OCI-LY3 (cell line): ENCODE data around the gene MATCAP1.

Experiments
- H2AFZ ChIP-seq: fragments of 200-600, 300-600 bp; shearing (Covaris generic); 2 replicates; pipeline ENCODE4 v1.6.0; 2014; ENCODE audit warnings: antibody characterized with exemption, low read depth, low read length
- H3K27ac ChIP-seq: fragments of 200-600, 300-600 bp; sonication (generic); 2 replicates; pipeline ENCODE4 v1.5.1; 2014; ENCODE audit warnings: mild to moderate bottlenecking, low read length, moderate library complexity, mixed read lengths
- H3K27me3 ChIP-seq: fragments of 200-600, 300-600 bp; sonication (generic); 2 replicates; pipeline ENCODE4 v1.6.1; 2014; ENCODE audit warnings: low read depth, low read length, mixed read lengths
- H3K36me3 ChIP-seq: fragments of 200-600, 300-600 bp; sonication (generic); replicated peaks from 2 replicates; pipeline ENCODE3; 2014; ENCODE audit warnings: low read depth, low read length, mixed read lengths
- H3K4me1 ChIP-seq: fragments of 300-600, 200-600 bp; sonication (generic); 2 replicates; pipeline ENCODE4 v1.6.1; 2014; ENCODE audit warnings: low read length, mixed read lengths
- H3K4me2 ChIP-seq: fragments of 200-600, 300-600 bp; sonication (generic); 2 replicates; pipeline ENCODE4 v1.6.1; 2014; ENCODE audit warnings: low read length, mixed read lengths
- H3K4me3 ChIP-seq: fragments of 300-600, 200-600 bp; sonication (generic); 2 replicates; pipeline ENCODE4 v1.5.1; 2014; ENCODE audit warnings: antibody characterized with exemption, mild to moderate bottlenecking, low read length, moderate library complexity
- H3K79me2 ChIP-seq: fragments of 300-600, 200-600 bp; shearing (Covaris generic); 2 replicates; pipeline ENCODE4 v1.6.1; 2014; ENCODE audit warnings: mild to moderate bottlenecking, low read length, mixed read lengths
- H3K9ac ChIP-seq: fragments of 300-600, 200-600 bp; shearing (Covaris generic); 2 replicates; pipeline ENCODE4 v1.6.0; 2014; ENCODE audit warnings: mild to moderate bottlenecking, low read length, moderate library complexity
- H3K9me3 ChIP-seq: fragments of 200-600, 300-600 bp; shearing (Covaris generic); 2 replicates; pipeline ENCODE4 v1.6.1; 2014; ENCODE audit warnings: low read length, mixed read lengths; ENCODE audit not compliant: insufficient read depth
- H4K20me1 ChIP-seq: fragments of 200-600, 300-600 bp; sonication (generic); 2 replicates; pipeline ENCODE4 v1.6.1; 2016; ENCODE audit warnings: low read length, mixed read lengths; ENCODE audit not compliant: insufficient read depth
- CTCF ChIP-seq: fragments of 200-600, 300-600 bp; sonication (generic); IDR thresholded peaks from 2 replicates; pipeline ENCODE4 v1.5.1; 2014; ENCODE audit warnings: antibody characterized with exemption, low read length, low read depth
- EZH2phosphoT487 ChIP-seq: fragments of 200-600 bp; shearing (Covaris generic); IDR thresholded peaks from 2 replicates; pipeline ENCODE4 v1.6.1; 2018; ENCODE audit warnings: antibody characterized with exemption, mixed run types, low read depth

Gene MATCAP1

GRCh38 chr16:67149276-67150046 lies 34.3 kb downstream of the MATCAP1 start:
- no peaks in the 10 kb centered on the region for H3K4me1 ChIP-seq
- TF ChIP-seq CTCF (no peak), EZH2phosphoT487 (no peak)
- no peak overlapping the region for H3K4me3 ChIP-seq
- no peak overlapping the region for H3K4me2 ChIP-seq
- no peaks in the 10 kb centered on the region for H3K9me3 ChIP-seq
- H3K9ac ChIP-seq, result no peak overlapping the region
- peaks cover 30% of the 10 kb centered on the region for H3K36me3 ChIP-seq
- H3K79me2 ChIP-seq, result no peaks in the 10 kb centered on the region
- no peak overlapping the region for H2AFZ ChIP-seq
- H3K27ac ChIP-seq, result no peak overlapping the region
- H4K20me1 ChIP-seq, result no peaks in the 10 kb centered on the region
- H3K27me3 ChIP-seq, result no peaks in the 10 kb centered on the region

GRCh38 chr16:67148656-67149275 lies 35.0 kb downstream of the MATCAP1 start:
- no peak overlapping the region for H3K4me2 ChIP-seq
- no peaks in the 10 kb centered on the region for H3K9me3 ChIP-seq
- H3K4me3 ChIP-seq, result no peak overlapping the region
- H3K79me2 ChIP-seq, result no peaks in the 10 kb centered on the region
- TF ChIP-seq CTCF, result no peak
- TF ChIP-seq EZH2phosphoT487, result no peak
- H3K9ac ChIP-seq, result no peak overlapping the region
- peaks cover 28% of the 10 kb centered on the region for H3K36me3 ChIP-seq
- no peak overlapping the region for H2AFZ ChIP-seq
- no peak overlapping the region for H3K27ac ChIP-seq
- no peaks in the 10 kb centered on the region for H3K4me1 ChIP-seq
- H3K27me3 ChIP-seq, result no peaks in the 10 kb centered on the region
- H4K20me1 ChIP-seq, result no peaks in the 10 kb centered on the region

- no peak for TF ChIP-seq CTCF
- TF ChIP-seq EZH2phosphoT487, result no peak
- Histone ChIP-seq H3K27ac (no peak overlapping the region), H3K4me2 (no peak overlapping the region), H3K36me3 (peaks cover 31% of the 10 kb centered on the region), H4K20me1 (no peaks in the 10 kb centered on the region), H2AFZ (no peak overlapping the region), H3K4me1 (no peaks in the 10 kb centered on the region), H3K9me3 (no peaks in the 10 kb centered on the region), H3K4me3 (no peak overlapping the region), H3K27me3 (no peaks in the 10 kb centered on the region), H3K9ac (no peak overlapping the region), H3K79me2 (no peaks in the 10 kb centered on the region)
Observed at GRCh38 chr16:67148221-67148620, 35.5 kb downstream of the MATCAP1 start.

GRCh38 chr16:67147437-67148140 lies 36.2 kb downstream of the MATCAP1 start:
- no peak overlapping the region for H3K27ac ChIP-seq
- H3K36me3 ChIP-seq, result peaks cover 36% of the 10 kb centered on the region
- no peak overlapping the region for H3K4me2 ChIP-seq
- H3K4me3 ChIP-seq, result no peak overlapping the region
- no peaks in the 10 kb centered on the region for H3K79me2 ChIP-seq
- H3K4me1 ChIP-seq, result no peaks in the 10 kb centered on the region
- H3K27me3 ChIP-seq, result no peaks in the 10 kb centered on the region
- H3K9ac ChIP-seq, result no peak overlapping the region
- TF ChIP-seq EZH2phosphoT487, result no peak
- no peak for TF ChIP-seq CTCF
- H4K20me1 ChIP-seq, result no peaks in the 10 kb centered on the region
- H2AFZ ChIP-seq, result no peak overlapping the region
- H3K9me3 ChIP-seq, result no peaks in the 10 kb centered on the region
